ENCODE data around the gene TEX22.

TEX22 gene

DNA sequence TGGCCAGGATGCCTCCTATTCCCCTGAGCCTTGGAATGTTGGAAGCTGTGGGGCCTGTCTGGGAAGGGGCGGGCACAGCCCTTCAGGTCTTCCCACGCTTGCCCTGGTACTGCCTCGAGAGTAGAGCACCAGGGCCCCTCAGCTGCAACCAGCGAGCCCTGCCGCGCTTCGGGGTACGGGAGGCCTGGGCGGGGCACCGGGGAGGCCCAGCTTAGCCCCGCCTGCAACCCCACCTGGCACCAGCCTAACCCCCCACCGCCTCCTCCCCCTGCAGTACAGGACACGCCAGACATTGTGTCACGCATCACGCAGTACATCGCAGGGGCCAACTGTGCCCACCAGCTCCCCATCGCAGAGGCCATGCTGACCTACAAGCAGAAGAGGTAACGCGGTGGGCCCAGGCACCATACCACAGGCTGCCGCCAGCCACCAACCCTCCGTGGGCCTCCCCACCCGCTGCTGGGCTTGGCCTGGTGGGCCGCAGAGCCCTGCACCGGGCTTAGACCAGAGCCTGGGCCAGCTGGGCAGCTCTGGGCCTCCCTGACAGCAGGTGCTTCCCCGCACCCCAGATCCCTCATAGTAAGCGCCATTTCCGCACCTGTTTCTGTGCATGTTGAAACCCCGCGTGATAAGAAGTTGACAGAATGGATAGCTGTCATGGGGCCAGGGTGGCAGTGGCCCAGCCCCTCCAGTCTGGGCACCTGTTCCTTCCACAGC is 13.6 kb upstream of the TEX22 start:
- no peak for DNase-seq (ENCODE audit: low read depth)

DNA sequence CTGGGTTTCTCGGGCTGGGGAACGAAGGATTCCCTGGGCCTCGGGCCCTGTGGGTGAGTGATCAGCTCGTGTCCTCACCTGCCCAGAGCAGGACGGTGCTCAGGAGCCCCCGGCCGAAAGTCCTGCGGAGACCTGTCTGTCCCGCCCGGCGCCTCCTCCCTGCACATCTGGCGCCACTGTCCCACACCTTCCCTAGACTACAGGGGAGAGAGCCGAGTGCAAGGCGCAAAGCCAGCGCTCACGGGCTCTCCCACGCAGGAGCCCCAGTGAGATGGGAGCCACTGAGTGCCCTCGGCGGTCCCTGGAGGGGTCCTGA is 13.1 kb upstream of the TEX22 start:
- DNase-seq (ENCODE audit: low read depth): no peak

DNA sequence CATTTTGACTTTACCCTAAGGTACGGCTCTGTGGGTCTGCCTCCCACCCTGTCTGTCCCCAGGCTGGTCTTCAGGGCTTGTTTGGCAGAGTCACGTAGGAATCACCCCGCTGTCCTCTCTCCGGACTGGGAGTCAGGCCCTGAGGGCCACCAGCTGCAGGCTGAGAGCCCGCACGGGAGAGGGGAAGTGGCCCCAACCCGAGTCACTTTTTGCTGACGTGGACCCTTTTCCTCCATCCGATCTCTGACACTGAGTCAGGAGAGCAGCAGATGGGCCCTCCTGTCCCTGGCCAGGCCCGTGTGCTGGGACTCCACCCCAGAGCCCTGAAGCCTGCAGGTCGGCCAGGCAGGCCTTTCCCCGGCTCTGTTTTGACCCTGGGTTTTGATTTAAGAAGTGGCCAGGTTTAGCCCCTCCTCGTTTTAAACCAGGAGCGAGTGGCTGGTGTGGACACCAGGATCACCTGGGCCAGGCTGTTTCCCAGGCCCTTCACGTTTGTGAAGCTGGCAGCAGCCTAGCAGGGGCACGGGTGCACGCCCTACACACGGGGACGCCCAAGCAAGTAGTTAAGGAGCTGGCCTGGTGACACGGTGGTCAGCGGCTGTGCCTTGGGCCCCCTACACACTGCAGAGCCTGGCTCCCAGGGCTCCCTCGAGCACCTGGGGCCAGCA is 12.5 kb upstream of the TEX22 start:
- DNase-seq (ENCODE audit: low read depth): no peak

DNA sequence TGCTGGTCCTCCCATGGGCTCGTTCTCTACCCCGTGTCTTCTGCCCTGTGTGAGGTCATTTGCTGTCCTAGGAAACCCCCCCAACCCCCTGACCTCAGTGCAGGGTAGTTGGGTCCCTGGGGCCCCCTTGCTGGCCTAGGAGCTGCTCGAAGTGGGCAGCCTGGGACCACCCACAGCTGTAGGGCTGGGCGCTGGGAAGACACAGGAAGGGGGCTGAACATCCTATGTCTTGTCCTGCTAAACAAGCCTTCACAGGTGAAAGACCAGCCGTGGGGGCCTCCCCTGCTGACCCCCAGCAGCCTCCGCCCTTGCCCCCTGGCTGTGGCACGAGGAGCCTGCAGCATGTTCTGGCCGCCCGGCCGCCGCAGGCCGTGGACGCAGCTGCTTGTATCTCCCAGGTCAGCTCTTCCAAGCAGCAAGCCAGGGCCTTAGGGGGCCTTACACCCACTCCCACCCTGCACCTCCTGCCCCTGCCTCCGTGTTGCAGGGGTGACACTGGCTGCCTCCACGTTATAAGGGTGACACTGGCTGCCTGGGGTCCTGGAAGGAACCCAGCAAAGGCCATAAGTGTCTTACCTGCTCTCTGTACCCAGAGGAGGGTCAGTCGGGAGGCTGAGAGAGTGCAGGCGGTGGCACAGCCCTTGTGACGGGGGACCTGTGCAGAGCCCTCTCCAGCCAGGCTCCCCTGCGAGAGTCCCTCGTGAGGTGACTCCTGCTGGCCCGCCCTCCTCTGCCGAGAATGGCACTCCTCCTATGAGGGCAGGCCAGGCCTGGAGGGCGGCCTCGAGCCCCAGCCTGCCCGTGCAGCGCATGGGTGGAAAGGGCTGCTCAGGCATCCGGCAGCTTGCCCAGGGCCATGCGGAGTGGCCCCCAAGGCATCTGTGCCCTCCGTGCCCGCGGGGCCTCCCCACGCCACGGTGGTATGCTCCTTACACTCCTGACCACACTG is 11.5 kb upstream of the TEX22 start:
- no peak for DNase-seq (ENCODE audit: low read depth)

DNA sequence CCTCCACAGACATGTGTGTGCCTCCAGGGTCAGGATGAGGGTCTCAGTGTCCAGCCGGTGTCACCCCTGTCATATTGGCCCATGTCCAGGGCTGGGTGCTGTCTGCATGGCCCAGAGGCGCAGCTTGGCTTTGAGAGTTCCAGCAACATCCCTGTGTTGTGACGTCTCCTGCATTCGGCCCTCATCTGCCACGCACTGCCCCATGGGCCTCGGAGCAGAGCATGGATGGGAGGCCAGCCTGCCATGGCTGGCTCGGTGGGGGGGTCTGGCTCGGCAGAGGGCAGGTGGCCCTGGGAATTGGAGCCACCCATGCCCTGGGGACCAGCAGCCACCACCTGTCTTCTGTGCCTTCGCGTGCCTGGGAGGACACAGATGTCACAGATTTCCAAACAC is 10.8 kb upstream of the TEX22 start:
- DNase-seq (ENCODE audit: low read depth): no peak

DNA sequence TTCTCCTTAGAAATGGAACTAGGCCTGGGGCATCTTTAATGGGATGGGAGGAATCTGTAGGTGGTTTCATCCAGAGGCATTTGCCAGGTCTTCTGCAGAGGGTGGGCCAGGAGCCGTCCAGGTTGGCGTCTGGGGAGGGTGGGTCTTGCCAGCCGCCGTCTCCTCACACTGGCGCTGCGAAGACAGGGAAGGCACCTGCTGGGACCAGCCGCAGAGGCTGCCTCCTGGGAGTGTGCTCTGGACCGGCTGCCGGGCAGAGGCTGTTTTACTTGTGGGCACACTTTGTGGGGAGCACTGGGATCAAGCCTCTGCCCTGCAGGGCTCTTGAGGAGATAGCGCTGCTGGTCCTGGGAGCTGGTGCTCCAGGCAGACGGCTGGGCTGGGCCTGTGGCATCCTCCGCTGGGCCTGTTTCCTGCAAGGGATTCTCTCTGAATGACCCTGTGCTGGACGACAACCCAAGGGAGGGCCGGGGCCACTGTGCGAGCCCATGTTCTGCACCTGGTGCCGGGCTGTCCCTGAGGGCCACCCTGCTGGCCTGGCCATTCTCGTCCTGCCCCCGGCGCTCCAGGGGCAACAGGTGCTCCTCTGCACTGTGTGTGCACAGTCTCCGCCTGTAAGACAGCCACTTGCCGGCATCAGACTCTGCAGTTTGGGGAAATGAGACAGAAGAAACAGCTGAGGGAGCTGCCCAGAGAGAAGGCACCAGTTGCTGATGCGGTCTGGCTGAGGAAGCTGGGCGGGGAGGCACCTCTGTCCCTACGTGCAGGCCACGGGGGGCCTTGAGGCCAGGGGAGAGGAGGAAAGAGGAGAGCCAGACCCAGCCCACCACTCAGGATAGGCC is 10.0 kb upstream of the TEX22 start:
- DNase-seq (ENCODE audit: low read depth): no peak

DNA sequence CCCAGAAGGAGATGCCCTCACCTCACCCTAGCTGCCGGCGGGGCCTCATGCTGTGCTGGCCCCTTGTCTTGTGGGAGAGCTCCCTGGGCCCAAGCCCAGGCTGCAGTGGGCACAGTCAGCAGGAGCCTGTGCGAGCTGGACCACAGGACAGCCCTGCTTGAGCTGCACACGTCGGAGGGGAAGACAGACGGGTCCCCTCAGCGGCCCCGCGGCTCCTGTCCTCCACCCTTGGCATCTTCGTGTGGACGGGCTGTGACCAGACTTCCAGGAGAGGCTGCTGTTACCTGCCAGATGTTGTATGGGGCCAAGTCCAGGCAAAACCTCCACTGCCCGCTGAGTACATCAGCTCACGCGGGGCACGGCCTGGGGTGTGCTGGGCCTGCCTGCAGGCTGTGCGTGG is 9.4 kb upstream of the TEX22 start:
- no peak for DNase-seq (ENCODE audit: low read depth)

DNA sequence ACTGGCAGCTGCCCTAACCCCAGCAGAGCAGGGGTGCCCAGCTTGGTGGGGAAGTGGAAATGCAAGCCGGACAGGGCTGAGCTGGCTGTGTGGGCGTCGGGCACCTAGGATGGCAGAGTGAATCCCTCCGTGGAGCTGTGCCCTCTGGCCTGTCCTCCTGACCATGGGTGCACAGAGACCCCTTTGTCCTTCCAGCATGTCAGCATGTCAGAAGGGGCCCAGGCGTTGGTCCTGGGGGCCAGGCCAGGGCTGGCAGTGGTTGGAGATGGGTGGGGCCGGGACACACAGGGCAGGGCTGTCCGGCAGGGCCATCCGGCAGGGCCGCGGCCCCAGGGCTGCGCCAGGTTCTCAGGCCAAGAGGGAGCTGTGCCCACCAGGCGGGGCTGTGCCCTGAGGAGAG is 8.8 kb upstream of the TEX22 start:
- no peak for DNase-seq (ENCODE audit: low read depth)

DNA sequence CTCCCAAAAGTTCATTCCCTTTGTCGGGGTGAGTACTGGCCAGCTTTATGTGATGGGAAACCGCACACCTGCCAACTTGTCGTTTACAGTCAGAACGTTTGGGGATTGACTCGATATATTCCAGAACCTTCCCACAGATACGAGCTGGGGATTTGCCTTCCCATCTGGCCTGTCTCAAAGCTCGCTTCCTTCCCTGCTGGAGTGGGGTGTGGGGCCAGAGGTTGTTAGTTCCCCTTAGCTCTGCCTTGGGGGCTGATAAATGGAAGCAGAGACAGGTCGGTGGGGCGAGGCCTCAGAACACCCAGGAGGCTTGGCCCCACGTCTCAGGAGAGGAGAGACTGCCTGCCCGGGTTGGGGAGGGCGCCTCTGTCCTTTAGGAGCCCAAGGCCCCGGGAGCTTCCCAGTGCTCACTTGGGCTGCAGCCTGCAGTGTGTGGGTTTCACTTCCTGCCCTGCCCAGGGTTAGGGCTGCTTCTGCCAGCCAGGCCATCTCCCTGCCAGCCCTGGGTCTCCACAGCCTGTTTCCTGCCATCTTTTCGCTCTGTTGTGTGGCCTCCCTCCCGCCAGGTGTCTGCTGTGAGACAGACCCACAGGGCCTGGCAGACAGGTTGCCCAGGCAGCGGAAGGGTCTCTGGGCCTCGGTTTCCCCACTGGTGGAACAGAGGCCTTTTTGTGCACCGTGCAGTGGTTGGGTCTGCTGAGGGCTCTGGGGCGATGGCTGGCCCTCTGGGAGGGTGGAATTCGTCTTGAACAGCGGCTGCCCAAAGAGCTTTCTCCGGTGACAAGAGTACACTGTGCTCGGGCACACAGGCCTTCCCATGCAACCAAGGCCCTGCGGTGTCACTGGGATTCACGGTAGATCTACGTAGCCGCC is 8.1 kb upstream of the TEX22 start:
- no peak for DNase-seq (ENCODE audit: low read depth)

DNA sequence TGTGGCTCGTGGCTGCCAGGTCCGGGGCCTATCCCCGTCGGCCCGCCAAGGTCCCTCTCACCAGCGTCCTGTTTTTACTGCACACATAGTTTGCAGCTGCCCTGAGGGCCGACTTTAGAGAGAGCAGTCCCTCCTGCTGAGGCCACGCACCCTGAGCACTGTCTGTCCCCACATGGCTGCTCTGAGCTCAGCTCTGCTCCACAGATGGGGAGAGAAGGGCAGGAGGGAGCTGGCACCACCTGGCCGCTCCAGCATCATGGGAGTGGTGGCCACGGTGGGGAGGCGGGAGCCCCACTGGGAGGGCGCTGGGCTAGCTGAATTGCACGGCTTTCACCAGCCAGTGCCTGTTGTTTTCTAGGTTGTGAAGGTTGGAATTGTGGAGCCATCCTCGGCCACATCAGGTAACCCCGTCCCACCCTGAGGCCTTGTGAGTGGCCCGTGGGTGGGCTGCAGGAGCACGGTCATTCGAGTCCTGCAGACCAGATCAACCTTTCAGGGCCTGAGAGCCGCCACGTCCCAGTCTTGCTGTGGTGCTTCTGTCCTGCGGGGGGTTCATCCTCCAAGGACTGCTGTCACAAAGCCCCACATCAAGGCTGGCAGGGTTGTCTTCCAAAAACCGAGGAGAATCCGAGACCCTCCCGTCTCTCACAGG is 7.4 kb upstream of the TEX22 start:
- DNase-seq (ENCODE audit: low read depth): no peak

DNA sequence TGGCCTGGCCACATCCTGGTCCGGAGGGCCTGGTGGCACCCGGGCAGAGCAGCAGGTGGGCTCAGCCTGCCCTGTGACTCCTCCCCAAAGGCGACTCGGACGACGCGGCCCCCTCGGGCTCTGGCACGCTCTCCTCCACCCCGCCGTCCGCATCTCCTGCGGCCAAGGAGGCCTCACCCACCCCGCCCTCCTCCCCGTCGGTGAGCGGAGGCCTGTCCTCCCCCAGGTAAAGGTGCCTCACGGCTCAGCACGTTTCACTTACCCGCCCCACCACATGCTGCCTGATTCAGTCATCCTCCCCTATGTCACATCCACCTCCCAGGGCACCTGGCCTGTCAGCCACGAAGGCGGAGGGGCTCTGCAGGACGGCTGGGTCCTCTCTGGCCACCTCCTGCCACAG is 6.8 kb upstream of the TEX22 start:
- no peak for DNase-seq (ENCODE audit: low read depth)

DNA sequence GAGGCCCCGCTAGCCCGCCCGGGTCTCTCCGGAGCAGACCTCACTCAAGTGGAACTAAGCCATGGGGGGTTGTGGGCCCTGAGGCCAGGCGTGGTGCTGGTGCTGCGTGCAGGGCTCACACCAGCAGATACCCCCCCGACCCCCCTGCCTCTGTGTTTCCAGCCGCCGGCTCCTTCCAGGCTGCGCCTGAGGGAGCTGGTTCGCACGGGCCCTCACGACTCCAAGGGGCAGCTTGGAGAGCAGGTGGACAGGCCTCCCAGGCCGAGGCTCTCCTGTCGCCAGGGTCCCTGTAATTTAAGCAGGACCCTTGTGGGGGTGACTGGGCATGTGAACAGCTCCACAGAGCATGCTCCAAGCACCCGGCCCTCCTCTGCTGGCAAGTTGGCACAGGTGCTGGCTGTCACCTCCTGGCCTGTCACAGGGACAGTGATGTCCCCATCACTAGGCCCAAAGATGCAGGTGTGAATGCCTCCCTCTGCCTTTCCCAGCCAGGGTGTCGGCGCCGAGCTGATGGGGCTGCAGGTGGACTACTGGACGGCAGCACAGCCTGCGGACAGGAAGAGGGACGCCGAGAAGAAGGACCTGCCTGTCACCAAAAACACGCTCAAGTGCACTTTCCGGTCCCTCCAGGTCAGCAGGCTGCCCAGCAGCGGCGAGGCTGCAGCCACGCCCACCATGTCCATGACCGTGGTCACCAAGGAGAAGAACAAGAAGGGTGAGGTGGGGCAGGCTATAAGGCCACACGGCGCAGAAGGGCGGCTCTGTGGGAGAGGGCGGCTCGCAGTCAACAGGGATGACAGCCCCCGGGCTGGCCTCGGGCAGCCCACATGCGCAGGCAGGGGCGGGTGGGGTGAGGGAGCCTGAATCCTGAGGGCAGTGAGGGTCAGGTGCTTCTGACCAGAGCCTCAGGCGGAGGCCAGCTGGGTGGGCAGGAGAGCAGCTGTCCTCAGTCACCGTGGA is 5.9 kb upstream of the TEX22 start:
- DNase-seq (ENCODE audit: low read depth): no peak

DNA sequence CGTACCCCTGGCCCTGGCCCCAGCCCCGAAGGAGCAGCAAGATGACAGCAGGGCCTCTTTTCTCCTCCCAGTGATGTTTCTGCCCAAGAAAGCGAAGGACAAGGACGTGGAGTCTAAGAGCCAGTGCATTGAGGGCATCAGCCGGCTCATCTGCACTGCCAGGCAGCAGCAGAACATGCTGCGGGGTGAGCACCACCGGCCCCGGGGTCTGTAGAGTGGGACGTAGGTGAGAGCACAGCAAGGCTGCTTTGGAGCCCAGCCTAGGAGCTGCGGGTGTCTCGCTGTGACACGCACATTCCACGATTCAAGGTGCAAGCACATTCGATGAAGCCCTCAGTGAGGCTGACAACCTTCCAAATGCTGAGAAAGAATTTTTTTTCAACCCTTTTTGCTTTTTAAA is 5.2 kb upstream of the TEX22 start:
- DNase-seq (ENCODE audit: low read depth): no peak

DNA sequence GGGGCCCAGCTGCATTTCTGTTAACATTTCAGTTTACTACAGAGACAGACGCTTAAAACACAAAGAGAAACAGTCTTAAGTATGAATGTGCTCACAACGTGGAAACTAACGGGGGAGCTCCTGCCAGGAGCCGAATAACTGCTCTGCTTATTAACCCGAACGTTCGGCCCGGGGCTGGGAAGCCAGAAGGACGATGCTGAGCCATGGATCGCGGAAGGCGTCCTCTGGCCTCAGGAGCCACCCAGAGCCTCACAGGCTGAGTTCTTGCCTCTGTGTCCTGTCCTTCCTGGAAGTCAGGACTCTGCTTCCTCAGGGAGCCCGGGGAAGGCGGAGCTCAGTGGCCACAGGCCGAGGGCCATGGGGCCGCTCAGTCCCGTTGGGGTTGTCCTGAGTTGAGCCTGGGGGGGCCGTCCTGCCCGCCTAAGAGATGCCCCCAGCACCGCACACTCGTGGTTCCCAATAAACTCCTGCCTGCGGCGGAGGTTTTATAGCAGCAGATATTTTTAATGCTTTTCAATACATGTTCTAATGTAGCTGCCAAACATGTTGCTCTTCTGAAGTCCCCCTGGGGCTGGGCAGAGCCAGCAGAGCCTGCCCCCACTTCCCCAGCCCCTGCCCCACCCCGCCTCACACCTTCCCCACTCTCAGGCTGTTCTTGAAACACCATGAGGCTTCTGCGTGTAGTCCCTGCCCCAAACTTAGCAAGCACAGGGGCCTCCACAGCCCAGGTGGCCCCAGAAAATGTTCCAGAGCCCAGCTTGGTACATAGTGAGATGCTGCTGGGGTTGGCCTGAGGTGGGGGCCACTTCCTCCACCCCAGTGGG is 3.4 kb upstream of the TEX22 start:
- DNase-seq (ENCODE audit: low read depth): no peak

DNA sequence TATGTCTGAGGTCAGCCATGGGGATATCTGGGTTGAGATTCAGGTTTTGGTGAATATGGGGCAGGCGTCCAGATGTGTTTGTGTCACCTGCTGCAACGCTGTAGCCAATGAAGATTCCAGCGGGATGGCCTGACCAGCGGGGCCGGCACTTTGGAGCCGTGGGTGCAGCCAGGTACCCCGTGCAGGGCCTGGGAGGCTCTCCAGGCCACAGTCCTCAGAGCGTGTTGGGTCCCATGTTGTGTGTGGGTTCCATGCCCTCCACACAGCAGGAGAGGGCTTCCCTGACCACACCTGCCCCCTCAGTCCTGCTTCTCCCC is 2.8 kb upstream of the TEX22 start:
- DNase-seq (ENCODE audit: low read depth): no peak

DNA sequence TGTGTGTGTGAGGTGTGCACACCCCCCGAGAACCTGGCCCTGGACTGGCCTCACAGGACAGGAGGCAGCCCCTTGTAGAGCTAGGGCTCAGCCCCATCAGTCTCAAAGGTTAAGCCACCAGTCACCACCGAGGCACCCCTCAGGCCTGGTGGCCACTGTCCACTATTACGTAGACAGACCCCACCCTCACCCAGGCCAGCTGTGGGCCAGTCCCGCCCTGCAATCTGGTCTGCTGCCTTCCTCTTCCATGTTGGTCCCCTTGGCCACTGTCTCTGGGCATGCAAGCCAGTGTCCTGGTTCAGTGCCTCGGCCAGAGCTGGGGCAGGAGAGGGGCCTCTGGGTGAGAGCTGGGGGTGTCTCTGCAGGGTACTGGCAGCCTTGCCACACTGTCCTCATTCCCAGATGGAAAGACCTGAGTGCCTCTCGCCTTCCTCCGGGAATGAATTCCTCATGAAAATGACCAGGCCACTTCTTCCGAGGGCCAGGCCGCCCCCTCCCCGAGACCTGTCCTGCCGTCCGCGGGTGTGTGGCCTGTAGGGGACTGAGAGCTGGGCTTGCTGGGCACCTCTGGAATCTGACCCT is 897 bp upstream of the TEX22 start:
- DNase-seq (ENCODE audit: low read depth): no peak

DNA sequence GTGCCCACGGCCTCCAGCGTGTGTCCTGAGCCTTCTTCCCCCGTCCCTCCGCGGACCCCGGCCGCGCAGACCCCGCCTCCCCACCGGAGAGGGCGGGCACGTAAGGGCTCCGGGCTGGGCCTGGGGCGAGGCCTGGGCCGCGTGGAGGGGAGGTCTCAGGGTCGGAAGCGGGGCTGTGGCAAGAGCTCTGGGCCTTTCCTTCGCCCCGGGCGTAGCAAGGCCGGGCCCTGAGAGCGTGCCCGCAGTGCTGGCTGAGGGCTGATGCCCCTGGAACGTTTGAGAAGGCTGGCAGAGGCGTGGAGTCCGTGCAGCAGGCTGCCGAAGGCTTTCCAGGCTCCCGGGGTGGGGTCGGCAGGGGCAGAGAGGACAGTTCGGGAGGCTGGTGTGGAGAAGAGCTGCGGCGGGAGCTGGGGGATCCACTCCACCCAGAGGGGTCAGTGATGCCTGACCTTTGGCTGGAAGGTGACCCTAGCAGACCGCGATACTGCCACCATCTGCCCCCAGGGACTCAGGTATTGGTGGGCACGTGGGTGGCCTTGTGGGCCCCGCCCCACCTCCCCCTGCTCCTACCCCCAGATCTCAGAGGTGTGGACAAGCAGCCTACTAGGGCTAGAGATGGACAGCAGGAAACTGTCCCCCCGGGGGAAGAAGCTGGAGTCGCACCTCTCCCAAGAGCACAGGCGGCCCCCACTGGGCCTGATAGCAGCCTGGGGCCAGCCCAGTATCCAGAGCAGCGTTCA is 558 bp downstream of the TEX22 start:
- DNase-seq (ENCODE audit: low read depth): no peak

DNA sequence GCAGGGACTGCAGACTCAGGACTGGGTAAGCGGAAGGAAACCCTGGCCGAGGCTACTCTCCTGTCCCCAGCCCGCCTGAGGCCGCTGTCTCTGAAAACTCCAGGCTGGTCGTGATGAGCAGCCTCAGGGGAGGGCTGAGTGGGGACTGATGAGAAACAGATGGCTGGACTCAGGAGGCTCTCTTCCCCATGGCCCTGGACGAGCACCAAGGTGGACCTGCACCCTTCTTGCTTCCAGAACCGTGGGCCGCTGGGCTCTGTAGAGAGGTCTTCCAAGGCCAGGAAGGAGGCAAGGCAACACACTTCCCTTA is 1.1 kb downstream of the TEX22 start:
- DNase-seq (ENCODE audit: low read depth): no peak

Data from T follicular helper cell (primary cell).